ENCODE data around the gene ARRB1.
"Not testable (repeated sequence)": the region's sequence is repeated elsewhere in the genome, so short reads cannot be mapped to it uniquely, and the experiment has no call there.

The ARRB1 gene

GRCh38 chr11:75369560-75370255 lies 18.2 kb upstream of the ARRB1 start:
- Histone ChIP-seq H3K4me3 (ENCODE audit: low read length) (no peak overlapping the region), H3K36me3 (ENCODE audit: insufficient read depth, low read length) (no peaks in the 10 kb centered on the region), H3K27ac (ENCODE audit: low read depth, low read length) (no peak overlapping the region), H3K9me3 (ENCODE audit: insufficient read depth, low read depth, low read length) (no peaks in the 10 kb centered on the region), H3K9ac (ENCODE audit: low read depth, low read length) (no peak overlapping the region), H3K27me3 (ENCODE audit: insufficient read depth, low read length) (no peaks in the 10 kb centered on the region), H3K4me1 (ENCODE audit: insufficient read depth, low read length) (no peaks in the 10 kb centered on the region)
- WGBS, result 93% methylated on average over 6 of the region's 6 CpGs

DNA sequence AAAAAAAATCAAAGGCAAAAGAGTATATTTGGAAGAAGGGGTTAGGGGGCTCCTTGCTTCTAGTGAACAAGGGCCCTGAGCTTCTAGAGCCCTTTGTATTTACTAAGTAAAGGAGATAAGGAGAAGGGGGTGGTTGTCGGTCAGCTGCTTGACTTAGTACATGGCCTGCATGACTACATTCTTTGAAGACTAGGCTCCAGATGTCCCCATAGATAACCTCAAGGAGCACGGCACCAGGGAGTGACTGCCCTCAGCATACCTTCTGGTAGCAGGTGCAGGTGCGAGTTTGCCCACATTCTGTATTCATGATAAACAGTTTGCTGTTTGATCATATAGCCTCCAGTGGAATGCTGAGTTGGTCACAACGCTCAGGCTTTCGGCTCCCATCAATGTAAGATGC lies 15.4 kb upstream of the ARRB1 start:
- not testable (repeated sequence) for H3K9me3 ChIP-seq (ENCODE audit: insufficient read depth, low read depth, low read length); H3K36me3 ChIP-seq (ENCODE audit: insufficient read depth, low read length); H3K4me3 ChIP-seq (ENCODE audit: low read length); H3K27me3 ChIP-seq (ENCODE audit: insufficient read depth, low read length); H3K9ac ChIP-seq (ENCODE audit: low read depth, low read length); H3K4me1 ChIP-seq (ENCODE audit: insufficient read depth, low read length); H3K27ac ChIP-seq (ENCODE audit: low read depth, low read length)
- 93% methylated on average over 5 of the region's 5 CpGs for WGBS

GRCh38 chr11:75365711-75366181 lies 14.3 kb upstream of the ARRB1 start:
- Histone ChIP-seq H3K4me3 (ENCODE audit: low read length) (no peak overlapping the region), H3K36me3 (ENCODE audit: insufficient read depth, low read length) (no peaks in the 10 kb centered on the region), H3K9ac (ENCODE audit: low read depth, low read length) (no peak overlapping the region), H3K9me3 (ENCODE audit: insufficient read depth, low read depth, low read length) (no peaks in the 10 kb centered on the region), H3K27ac (ENCODE audit: low read depth, low read length) (no peak overlapping the region), H3K4me1 (ENCODE audit: insufficient read depth, low read length) (no peaks in the 10 kb centered on the region), H3K27me3 (ENCODE audit: insufficient read depth, low read length) (no peaks in the 10 kb centered on the region)
- WGBS, result 88% methylated on average over 1 of the region's 2 CpGs

DNA sequence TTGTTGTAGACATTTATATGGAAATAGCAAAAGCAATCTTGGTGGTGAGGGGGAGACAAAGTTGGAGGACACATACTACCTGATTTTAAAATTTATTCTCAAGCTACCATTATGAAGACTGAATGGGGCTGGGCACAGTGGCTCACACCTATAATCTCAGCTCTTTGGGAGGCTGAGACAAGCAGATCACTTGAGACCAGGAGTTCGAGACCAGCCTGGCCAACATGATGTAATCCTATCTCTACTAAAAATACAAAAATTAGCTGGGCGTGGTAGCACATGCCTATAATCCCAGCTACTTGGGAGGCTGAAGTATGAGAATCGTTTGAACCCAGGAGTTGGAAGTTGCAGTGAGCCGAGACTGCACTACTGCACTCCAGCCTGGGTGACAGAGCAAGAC lies 10.8 kb upstream of the ARRB1 start:
- 95% methylated on average over 4 of the region's 4 CpGs for WGBS
- not testable (repeated sequence) for H3K9ac ChIP-seq (ENCODE audit: low read depth, low read length); H3K36me3 ChIP-seq (ENCODE audit: insufficient read depth, low read length); H3K4me1 ChIP-seq (ENCODE audit: insufficient read depth, low read length); H3K4me3 ChIP-seq (ENCODE audit: low read length); H3K9me3 ChIP-seq (ENCODE audit: insufficient read depth, low read depth, low read length); H3K27me3 ChIP-seq (ENCODE audit: insufficient read depth, low read length); H3K27ac ChIP-seq (ENCODE audit: low read depth, low read length)

DNA sequence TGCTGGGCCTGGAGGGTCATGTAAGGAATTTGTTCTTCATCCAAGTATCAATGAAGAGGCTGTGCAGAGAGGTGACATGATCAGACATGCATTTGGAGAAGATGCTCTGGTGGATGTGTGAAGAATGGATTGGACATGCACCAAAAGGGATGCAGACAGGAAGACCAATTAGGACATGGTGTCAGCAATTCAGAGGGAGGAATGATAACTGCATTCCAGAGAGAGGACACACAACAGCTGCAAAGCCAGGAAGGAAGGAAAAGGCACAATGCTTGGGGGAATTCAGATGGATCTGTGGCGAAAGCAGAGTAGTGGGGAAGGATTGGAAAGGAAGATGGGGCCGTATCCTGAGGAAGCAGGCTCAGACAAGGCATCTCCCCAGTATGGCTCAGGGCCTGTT lies 5.2 kb upstream of the ARRB1 start:
- WGBS, result 89% methylated on average over 2 of the region's 2 CpGs
- Histone ChIP-seq H3K27me3 (ENCODE audit: insufficient read depth, low read length) (peaks cover 9% of the 10 kb centered on the region; the same call in 1 of the 2 replicates), H3K4me1 (ENCODE audit: insufficient read depth, low read length) (no peaks in the 10 kb centered on the region), H3K9me3 (ENCODE audit: insufficient read depth, low read depth, low read length) (no peaks in the 10 kb centered on the region), H3K4me3 (ENCODE audit: low read length) (no peak overlapping the region), H3K9ac (ENCODE audit: low read depth, low read length) (no peak overlapping the region), H3K27ac (ENCODE audit: low read depth, low read length) (no peak overlapping the region), H3K36me3 (ENCODE audit: insufficient read depth, low read length) (no peaks in the 10 kb centered on the region)

DNA sequence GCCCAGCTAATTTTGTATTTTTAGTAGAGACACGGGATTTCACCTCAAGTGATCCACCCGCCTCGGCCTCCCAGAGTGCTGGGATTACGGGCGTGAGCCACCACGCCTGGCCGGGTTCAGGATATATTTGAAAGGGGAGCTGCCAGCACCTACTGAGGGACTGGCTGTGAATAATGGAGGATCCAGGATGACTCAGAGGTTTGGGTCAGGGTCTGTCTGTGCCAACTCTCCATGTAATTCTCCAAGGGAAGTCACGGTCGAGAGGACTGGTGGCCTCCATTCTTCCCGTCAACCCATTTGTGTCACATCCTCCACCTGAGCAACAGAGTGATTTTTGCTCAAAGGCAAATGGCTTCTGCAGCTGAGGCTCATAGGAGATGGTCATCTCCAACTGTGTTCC lies 3.6 kb upstream of the ARRB1 start:
- WGBS, result 94% methylated on average over 10 of the region's 10 CpGs

GRCh38 chr11:75352588-75353206 lies 1.2 kb upstream of the ARRB1 start:
- H3K9ac ChIP-seq (ENCODE audit: low read depth, low read length), result no peak overlapping the region
- peak overlapping the region; percentile 62 for H3K4me3 ChIP-seq (ENCODE audit: low read length)
- H3K27ac ChIP-seq (ENCODE audit: low read depth, low read length), result no peak overlapping the region
- H3K4me1 ChIP-seq (ENCODE audit: insufficient read depth, low read length), result peaks cover 25% of the 10 kb centered on the region
- no peaks in the 10 kb centered on the region for H3K9me3 ChIP-seq (ENCODE audit: insufficient read depth, low read depth, low read length)
- H3K27me3 ChIP-seq (ENCODE audit: insufficient read depth, low read length), result peaks cover 21% of the 10 kb centered on the region
- 48% methylated on average over 3 of the region's 5 CpGs for WGBS
- H3K36me3 ChIP-seq (ENCODE audit: insufficient read depth, low read length), result no peaks in the 10 kb centered on the region

More for the DNA sequence above, 3.6 kb upstream of the ARRB1 start:
- Histone ChIP-seq H3K36me3 (ENCODE audit: insufficient read depth, low read length) (no peaks in the 10 kb centered on the region), H3K4me1 (ENCODE audit: insufficient read depth, low read length) (peaks cover 9% of the 10 kb centered on the region), H3K9me3 (ENCODE audit: insufficient read depth, low read depth, low read length) (no peaks in the 10 kb centered on the region), H3K4me3 (ENCODE audit: low read length) (no peak overlapping the region), H3K9ac (ENCODE audit: low read depth, low read length) (no peak overlapping the region), H3K27ac (ENCODE audit: low read depth, low read length) (no peak overlapping the region), H3K27me3 (ENCODE audit: insufficient read depth, low read length) (peaks cover 21% of the 10 kb centered on the region)

- no peaks in the 10 kb centered on the region; the same call in 1 of the 2 replicates for H3K36me3 ChIP-seq (ENCODE audit: insufficient read depth, low read length)
- 2% methylated on average over 60 of the region's 64 CpGs for WGBS
- peak overlapping the region; percentile 62 for H3K4me3 ChIP-seq (ENCODE audit: low read length)
- H3K9ac ChIP-seq (ENCODE audit: low read depth, low read length), result peak overlapping the region; percentile 69
- no peaks in the 10 kb centered on the region for H3K9me3 ChIP-seq (ENCODE audit: insufficient read depth, low read depth, low read length)
- H3K4me1 ChIP-seq (ENCODE audit: insufficient read depth, low read length), result peaks cover 28% of the 10 kb centered on the region
- no peak overlapping the region; the same call in 1 of the 2 replicates for H3K27ac ChIP-seq (ENCODE audit: low read depth, low read length)
- peaks cover 21% of the 10 kb centered on the region for H3K27me3 ChIP-seq (ENCODE audit: insufficient read depth, low read length)
Observed at GRCh38 chr11:75351791-75352587, 528 bp upstream of the ARRB1 start.

DNA sequence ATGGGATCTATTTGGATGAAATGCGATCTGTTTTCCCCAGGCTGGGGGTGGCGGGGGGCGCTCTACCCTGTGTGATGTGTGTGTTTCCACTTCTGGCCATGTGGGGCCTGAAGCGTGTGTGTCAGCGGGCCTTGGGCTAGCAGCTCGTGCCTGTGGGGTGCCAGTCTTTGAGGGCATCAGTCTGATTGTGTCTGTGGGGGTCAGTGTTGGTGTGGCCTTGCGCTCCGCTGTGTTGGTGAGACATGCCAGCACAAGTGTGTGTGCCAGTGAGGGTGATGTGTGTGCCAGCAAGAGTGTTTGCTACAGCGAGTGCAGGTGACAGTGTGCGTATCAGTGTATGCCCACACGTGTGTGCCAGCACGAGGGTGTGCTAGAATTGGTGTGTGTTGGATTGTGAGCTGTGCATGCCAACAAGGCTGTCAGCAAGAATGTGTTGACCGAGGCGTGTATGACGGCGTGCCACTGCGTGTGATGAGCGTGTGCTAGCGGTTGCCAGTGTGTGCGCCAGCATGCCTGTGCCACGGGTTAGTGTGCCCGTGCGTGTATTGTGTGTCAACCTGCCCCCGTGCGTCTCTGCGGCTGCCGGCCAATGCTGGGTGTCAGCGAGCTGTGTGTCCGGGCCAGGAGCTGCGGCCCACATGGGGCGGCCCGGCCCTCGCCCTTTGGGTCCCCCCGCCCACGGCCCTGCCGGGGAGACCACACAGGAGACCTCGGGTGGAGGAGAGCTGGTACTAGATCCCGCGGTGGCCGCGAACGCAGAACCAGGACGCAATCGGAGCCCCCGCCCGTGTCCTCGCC lies 519 bp downstream of the ARRB1 start:
- Histone ChIP-seq H3K9ac (ENCODE audit: low read depth, low read length) (peak overlapping the region; percentile 62), H3K9me3 (ENCODE audit: insufficient read depth, low read depth, low read length) (no peaks in the 10 kb centered on the region), H3K27me3 (ENCODE audit: insufficient read depth, low read length) (peaks cover 21% of the 10 kb centered on the region), H3K4me1 (ENCODE audit: insufficient read depth, low read length) (peaks cover 30% of the 10 kb centered on the region), H3K27ac (ENCODE audit: low read depth, low read length) (peak overlapping the region; percentile 72; the same call in 1 of the 2 replicates), H3K36me3 (ENCODE audit: insufficient read depth, low read length) (no peaks in the 10 kb centered on the region; the same call in 1 of the 2 replicates), H3K4me3 (ENCODE audit: low read length) (peak overlapping the region; percentile 62)
- WGBS, result 5% methylated on average over 47 of the region's 47 CpGs

GRCh38 chr11:75350122-75350742 lies 1.2 kb downstream of the ARRB1 start:
- peaks cover 35% of the 10 kb centered on the region for H3K4me1 ChIP-seq (ENCODE audit: insufficient read depth, low read length)
- peak overlapping the region; percentile 69; the same call in 1 of the 2 replicates for H3K27ac ChIP-seq (ENCODE audit: low read depth, low read length)
- H3K36me3 ChIP-seq (ENCODE audit: insufficient read depth, low read length), result no peaks in the 10 kb centered on the region; the same call in 1 of the 2 replicates
- WGBS, result 32% methylated on average over 7 of the region's 9 CpGs
- peak overlapping the region; percentile 62 for H3K4me3 ChIP-seq (ENCODE audit: low read length)
- peaks cover 21% of the 10 kb centered on the region for H3K27me3 ChIP-seq (ENCODE audit: insufficient read depth, low read length)
- no peaks in the 10 kb centered on the region for H3K9me3 ChIP-seq (ENCODE audit: insufficient read depth, low read depth, low read length)
- H3K9ac ChIP-seq (ENCODE audit: low read depth, low read length), result peak overlapping the region; percentile 62

All from HUES64 (cell line).